Measurements from ENCODE around the gene DHRS2. TPM values are rescaled to one million over a fixed set of nuclear protein-coding genes. Genes with fewer than 3 reads are reported as not detected.
A peak's percentile ranks its signal among the peaks of the same experiment; 100 is the strongest.

The DHRS2 gene
- total and polyA plus RNA-seq, 2 of the 13 experiments (the other 11 are each of a cell fraction or from before 2014, with no cell fraction given): 1,621 to 3,021 TPM

DNA sequence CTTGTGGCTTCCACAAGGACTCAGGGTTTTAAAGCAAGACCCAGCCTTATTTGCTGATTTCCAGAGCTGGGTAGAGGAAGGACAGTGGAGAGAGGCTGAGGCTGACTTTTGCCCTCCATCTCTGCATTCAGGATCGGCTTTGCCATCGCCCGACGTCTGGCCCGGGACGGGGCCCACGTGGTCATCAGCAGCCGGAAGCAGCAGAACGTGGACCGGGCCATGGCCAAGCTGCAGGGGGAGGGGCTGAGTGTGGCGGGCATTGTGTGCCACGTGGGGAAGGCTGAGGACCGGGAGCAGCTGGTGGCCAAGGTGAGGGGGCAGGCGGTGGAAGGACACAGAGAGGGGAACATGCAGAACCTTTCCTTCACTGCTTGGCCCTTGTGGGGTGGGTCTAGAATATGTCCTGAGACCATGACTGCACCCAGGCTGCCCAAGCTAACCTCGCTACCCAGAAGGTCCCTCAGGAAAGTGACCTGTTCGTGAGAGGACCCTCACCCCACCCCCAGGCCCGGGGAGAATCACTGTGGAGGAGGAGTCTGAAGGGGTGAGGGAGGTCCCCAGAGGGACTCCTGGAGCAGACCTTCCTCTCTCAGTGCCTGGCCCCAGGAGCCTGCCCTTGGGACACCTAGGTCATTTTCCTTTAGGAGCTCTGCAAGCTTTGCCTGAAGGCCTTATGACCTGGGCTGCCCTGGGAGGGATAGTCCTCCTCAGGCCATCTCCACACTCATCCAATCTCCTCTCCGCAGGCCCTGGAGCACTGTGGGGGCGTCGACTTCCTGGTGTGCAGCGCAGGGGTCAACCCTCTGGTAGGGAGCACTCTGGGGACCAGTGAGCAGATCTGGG lies 3.1 kb downstream of the DHRS2 start (continued):
- TF ChIP-seq IKZF5 (CRISPR knock-in tag; IDR thresholded peaks at IDR 0.05): peak; percentile 69; the same call in 1 of the 2 replicates
- no peak for TF ChIP-seq HMGA1 (CRISPR knock-in tag; conservative IDR thresholded peaks at IDR 0.05)
- no peak for TF ChIP-seq SMARCC2 (IDR thresholded peaks at IDR 0.05)
- TF ChIP-seq IKZF1 (IDR thresholded peaks at IDR 0.05): no peak
- no peak for TF ChIP-seq ZNF576 (CRISPR knock-in tag; IDR thresholded peaks at IDR 0.05)
- TF ChIP-seq ZNF780A (CRISPR knock-in tag; IDR thresholded peaks at IDR 0.05): no peak
- peak; percentile 98 for TF ChIP-seq ZBTB8A (CRISPR knock-in tag; IDR thresholded peaks at IDR 0.05; ENCODE audit: borderline replicate concordance, low read depth)
- TF ChIP-seq AGO2 (optimal IDR thresholded peaks at IDR 0.05; ENCODE audit: low read depth, low read length): peak; percentile 100
- 0 out of 2 replicates have a peak, but pooled peaks have one; percentile 7 for TF ChIP-seq ZNF3 (CRISPR knock-in tag; IDR thresholded peaks at IDR 0.05)
- TF ChIP-seq ZBTB40 (IDR thresholded peaks at IDR 0.05): no peak
- no peak for TF ChIP-seq ZBTB40 (CRISPR knock-in tag; IDR thresholded peaks at IDR 0.05)
- TF ChIP-seq, protein P1, sequence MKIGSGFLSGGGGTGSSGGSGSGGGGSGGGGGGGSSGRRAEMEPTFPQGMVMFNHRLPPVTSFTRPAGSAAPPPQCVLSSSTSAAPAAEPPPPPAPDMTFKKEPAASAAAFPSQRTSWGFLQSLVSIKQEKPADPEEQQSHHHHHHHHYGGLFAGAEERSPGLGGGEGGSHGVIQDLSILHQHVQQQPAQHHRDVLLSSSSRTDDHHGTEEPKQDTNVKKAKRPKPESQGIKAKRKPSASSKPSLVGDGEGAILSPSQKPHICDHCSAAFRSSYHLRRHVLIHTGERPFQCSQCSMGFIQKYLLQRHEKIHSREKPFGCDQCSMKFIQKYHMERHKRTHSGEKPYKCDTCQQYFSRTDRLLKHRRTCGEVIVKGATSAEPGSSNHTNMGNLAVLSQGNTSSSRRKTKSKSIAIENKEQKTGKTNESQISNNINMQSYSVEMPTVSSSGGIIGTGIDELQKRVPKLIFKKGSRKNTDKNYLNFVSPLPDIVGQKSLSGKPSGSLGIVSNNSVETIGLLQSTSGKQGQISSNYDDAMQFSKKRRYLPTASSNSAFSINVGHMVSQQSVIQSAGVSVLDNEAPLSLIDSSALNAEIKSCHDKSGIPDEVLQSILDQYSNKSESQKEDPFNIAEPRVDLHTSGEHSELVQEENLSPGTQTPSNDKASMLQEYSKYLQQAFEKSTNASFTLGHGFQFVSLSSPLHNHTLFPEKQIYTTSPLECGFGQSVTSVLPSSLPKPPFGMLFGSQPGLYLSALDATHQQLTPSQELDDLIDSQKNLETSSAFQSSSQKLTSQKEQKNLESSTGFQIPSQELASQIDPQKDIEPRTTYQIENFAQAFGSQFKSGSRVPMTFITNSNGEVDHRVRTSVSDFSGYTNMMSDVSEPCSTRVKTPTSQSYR (CRISPR knock-in tag; IDR thresholded peaks at IDR 0.05; ENCODE audit: borderline replicate concordance): peak; percentile 98
- TF ChIP-seq DR1 (CRISPR knock-in tag; IDR thresholded peaks at IDR 0.05): no peak
- TF ChIP-seq ZKSCAN1 (IDR thresholded peaks at IDR 0.05; ENCODE audit: low read length): peak; percentile 46
- TF ChIP-seq DNMT1 (CRISPR knock-in tag; IDR thresholded peaks at IDR 0.05): peak; percentile 75; the same call in 1 of the 2 replicates
- no peak; the same call in 1 of the 2 replicates for TF ChIP-seq MYNN (CRISPR knock-in tag; IDR thresholded peaks at IDR 0.05; ENCODE audit: low read depth)

All from HepG2 (cell line).